ENCODE measurements around the gene UBE2J2. TPM values are rescaled to one million over a fixed set of nuclear protein-coding genes. Genes with fewer than 3 reads are reported as not detected.

UBE2J2 gene
- total and polyA plus RNA-seq, 2 of the 8 experiments (the other 6 are each of a cell fraction or from before 2014, with no cell fraction given) = 33.6 to 67.9 TPM

- Histone ChIP-seq H3K4me3 (ENCODE audit: extremely low read depth in 1 of 4, insufficient read depth in 2 of 4, low read depth in 3 of 4, low read length in 4 of 4) (peak overlapping the region in 1 of 4 experiments; percentile 19; a peak in 1 of 8 replicates), H2BK5ac (ENCODE audit: low read depth, low read length) (0 out of 2 replicates have a peak overlapping the region, but pooled peaks have one; percentile 48), H3K27ac (ENCODE audit: low read depth, low read length) (0 out of 2 replicates have a peak overlapping the region, but pooled peaks have one; percentile 41), H3K79me2 (ENCODE audit: control insufficient read depth in 1 of 2, insufficient read depth in 2 of 2, low read length in 2 of 2) (peaks cover 3 to 16% of the 10 kb centered on the region in 2 experiments; a peak in 2 of 4 replicates), H4K20me1 (replicated peaks in 1 of 2; ENCODE audit: control insufficient read depth in 1 of 2, insufficient read depth in 2 of 2, low read length in 2 of 2) (peaks cover 13 to 28% of the 10 kb centered on the region in 2 experiments), H3K79me1 (ENCODE audit: low read depth, low read length) (peaks cover 14% of the 10 kb centered on the region), H3K9ac (replicated peaks in 1 of 4; ENCODE audit: extremely low read depth in 1 of 4, low read depth in 3 of 4, low read length in 3 of 4) (peak overlapping the region in 2 of 4 experiments; percentile 6 to 18; a peak in 2 of 7 replicates), H2BK120ac (replicated peaks; ENCODE audit: low read depth, low read length) (no peak overlapping the region), H2BK12ac (ENCODE audit: low read depth, low read length) (peak overlapping the region; percentile 50; the same call in 1 of the 2 replicates), H3K56ac (replicated peaks; ENCODE audit: insufficient read length, low read depth, low read length) (no peak overlapping the region), H2BK20ac (ENCODE audit: low read length) (no peak overlapping the region), H3K9me3 (ENCODE audit: insufficient read depth in 2 of 2, low read depth in 1 of 2, low read length in 1 of 2) (no peaks in the 10 kb centered on the region), H3K4ac (replicated peaks; ENCODE audit: insufficient read length, low read depth, low read length) (no peak overlapping the region), H3K4me1 (replicated peaks in 1 of 4; ENCODE audit: control insufficient read depth in 3 of 4, insufficient read depth in 4 of 4, low read length in 3 of 4) (peaks cover 0 to 11% (median 4%) of the 10 kb centered on the region in 4 experiments; a peak in 6 of 7 replicates), H3K27me3 (replicated peaks in 1 of 4; ENCODE audit: control insufficient read depth in 3 of 4, extremely low read depth in 1 of 4, insufficient read depth in 3 of 4, low read length in 3 of 4) (no peaks in the 10 kb centered on the region), H3K18ac (ENCODE audit: extremely low read depth, low read length) (peak overlapping the region; percentile 90; the same call in 1 of the 2 replicates), H2BK15ac (ENCODE audit: low read length) (no peak overlapping the region), H4K8ac (ENCODE audit: extremely low read depth, insufficient read depth, low read length) (no peak overlapping the region), H3K4me2 (ENCODE audit: insufficient read depth in 1 of 2, low read depth in 2 of 2, low read length in 2 of 2) (peak overlapping the region; percentile 33 to 49), H4K91ac (replicated peaks; ENCODE audit: insufficient read length, low read length) (peak overlapping the region; percentile 82), H3K14ac (ENCODE audit: insufficient read length) (no peak overlapping the region), H3K23me2 (ENCODE audit: low read depth, low read length) (no peaks in the 10 kb centered on the region), H3K36me3 (ENCODE audit: control insufficient read depth in 2 of 4, insufficient read depth in 4 of 4, low read length in 3 of 4) (peaks cover 17 to 53% (median 40%) of the 10 kb centered on the region in 4 experiments), H2AFZ (ENCODE audit: low read length) (no peak overlapping the region), H2AK5ac (ENCODE audit: low read depth, low read length) (peak overlapping the region; percentile 60; the same call in 1 of the 2 replicates), H3K23ac (ENCODE audit: insufficient read length) (no peak overlapping the region), H4K5ac (ENCODE audit: insufficient read length, low read depth, low read length) (peak overlapping the region; percentile 44)
- POLR2A ChIA-PET (ENCODE audit: partially characterized antibody) = interaction anchor here (0.6 to 10.1 kb wide), 12 partner anchors 10 to 1111 kb away, joined by 3 to 134 read pairs (median 4); partner anchors contain the start of gene TAS1R3
- CTCF ChIA-PET (ENCODE audit: partially characterized antibody) = interaction anchor here (0.7 to 1.7 kb wide), 6 partner anchors 8 to 110 kb away, joined by 3 to 5 read pairs (median 3); no protein-coding TSS in a partner anchor
- WGBS, 2 experiments (ENCODE audit: extremely low coverage in 1 of 2, insufficient coverage in 1 of 2, insufficient read length in 1 of 2, insufficient replicate concordance in 2 of 2, low coverage in 1 of 2, low lambda C conversion rate in 2 of 2, missing lambda C conversion rate in 1 of 2) = 67% methylated on average over 6 of the region's 26 CpGs; no CpG with 5 or more reads in 1 of the 2 experiments
- FAIRE-seq (no peak), DNase-seq (ENCODE audit: low read depth in 1 of 2, low spot score in 2 of 2) (no peak)
- TF ChIP-seq POLR2AphosphoS5 (IDR thresholded peaks at IDR 0.05; ENCODE audit: low read depth, low read length) = peak; percentile 51; the same call in 1 of the 2 replicates
- peak; percentile 95 for TF ChIP-seq MAX (IDR thresholded peaks at IDR 0.05)
- peak; percentile 74 for TF ChIP-seq YY1 (IDR thresholded peaks at IDR 0.05; ENCODE audit: low read depth, low read length)
- TF ChIP-seq NANOG (IDR thresholded peaks at IDR 0.05; ENCODE audit: insufficient read depth, low read depth, low read length, poor library complexity, severe bottlenecking) = no peak
- TF ChIP-seq SUZ12 (IDR thresholded peaks at IDR 0.05; ENCODE audit: low read length) = no peak
- peak; percentile 39; the same call in 1 of the 2 replicates for TF ChIP-seq E2F6 (IDR thresholded peaks at IDR 0.05)
- 0 out of 2 replicates have a peak, but pooled peaks have one; percentile 6 for TF ChIP-seq TAF1 (IDR thresholded peaks at IDR 0.05; ENCODE audit: low read depth, low read length)
These were observed 41.8 kb upstream of the UBE2J2 start for GRCh38 chr1:1315435-1315954.

Measured in H1 (cell line).